K562 (cell line): Measurements from ENCODE around the gene KIAA0930. TPM values are rescaled to one million over a fixed set of nuclear protein-coding genes. Genes with fewer than 3 reads are reported as not detected.

ENCODE experiments used
- MBD2 ChIP-seq: sonication (generic); IDR thresholded peaks from 2 replicates; pipeline ENCODE4 v1.6.1; 2016; ENCODE audit warnings: low read depth, borderline replicate concordance
- POLR2G ChIP-seq: fragments of 200-400 bp; formaldehyde crosslinking; IDR thresholded peaks from 2 replicates; pipeline ENCODE4 v1.6.1; 2017; ENCODE audit warnings: low read depth, mild to moderate bottlenecking, antibody characterized with exemption, low read length, moderate library complexity
- ZNF717 ChIP-seq: fragments of 250-450 bp; sonication (Bioruptor Pico); IDR thresholded peaks from 2 replicates; pipeline ENCODE4 v1.5.0; 2021
- polyA plus RNA-seq, 8 experiments: library from polyadenylated mRNA; depleted of rRNA in 4 of 8; stranded (reverse) in 5 of 8; unstranded in 3 of 8; fragments of >200 nt; fragmentation: Nextera tagmentation in 2 of 8; fragmentation: Illumina TruSeq in 1 of 8; extraction: Ambion mirVana in 2 of 8; extraction: Trizol in 1 of 8; gene quantifications; 2 replicates each; pipeline versions ENCODE4 v1.2.1 to v1.2.3, GENCODE V29; 2011 to 2014; ENCODE audit warnings: inconsistent platforms in 1 of 8, missing spikeins in 1 of 8
- total RNA-seq, 7 experiments: library from RNA; depleted of rRNA in 6 of 7; stranded (reverse); fragments of >200 nt in 6 of 7; fragmentation: Illumina TruSeq in 2 of 7; extraction: Trizol in 2 of 7; gene quantifications; 2 replicates each; pipeline versions ENCODE4 v1.2.1 to v1.2.3, GENCODE V29; 2011 to 2021; ENCODE audit warnings: low replicate concordance in 1 of 7
- TF ChIP-seq, protein P1 (sequence below), 2 experiments: fragments of 450-650 bp; IDR thresholded peaks; 2 replicates each; pipeline ENCODE4 v1.6.1; 2018; ENCODE audit warnings: mild to moderate bottlenecking in 2 of 2, low read depth in 1 of 2; ENCODE audit not compliant: partially characterized antibody in 2 of 2

KIAA0930 gene
- total and polyA plus RNA-seq, 9 of the 15 experiments (the other 6 are each of a cell fraction or from before 2014, with no cell fraction given): 0.24 to 12.1 (median 6.4) TPM

DNA sequence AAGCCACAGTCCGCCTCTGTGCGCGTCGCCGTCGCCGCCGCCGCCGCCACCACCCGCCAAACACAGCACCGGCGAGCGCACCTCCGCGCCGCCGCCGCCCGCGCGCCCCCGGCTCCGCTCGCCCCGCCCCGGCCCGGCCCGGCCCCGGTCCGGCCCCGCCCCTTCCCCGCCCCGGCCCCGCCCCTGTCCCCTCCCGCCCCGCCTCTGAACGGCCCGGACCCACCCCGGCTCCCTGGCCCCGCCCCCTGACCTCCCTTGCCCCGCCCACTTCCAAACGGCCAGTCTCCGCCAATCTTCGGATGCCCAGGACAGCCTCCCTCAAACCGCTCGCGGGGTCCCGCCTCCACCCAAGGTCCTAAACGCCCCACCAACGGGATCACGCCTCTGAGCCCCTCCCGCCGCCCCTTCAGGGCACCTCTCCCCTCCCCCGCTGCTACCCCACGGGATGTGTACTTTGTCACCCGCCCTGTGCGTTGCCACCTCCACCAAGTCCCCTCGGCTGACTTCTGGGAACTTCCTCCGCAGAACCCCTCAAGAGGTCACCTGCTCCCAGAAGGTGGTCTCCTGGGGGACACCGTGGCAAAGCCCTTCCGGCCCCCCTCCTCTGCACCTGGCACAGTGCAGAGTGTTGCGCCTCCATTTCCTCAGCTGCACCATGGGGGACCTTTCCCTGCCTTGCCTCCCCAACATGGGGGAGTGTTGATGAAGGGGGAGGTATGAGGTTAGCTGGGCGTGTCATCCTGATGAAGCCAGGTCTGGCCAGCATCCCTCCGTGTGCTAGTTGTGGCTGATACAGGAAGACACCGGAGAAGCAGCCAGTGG, at the start of gene KIAA0930 (continued):
- TF ChIP-seq POLR2G (no peak), MBD2 (peak; percentile 40; the same call in 1 of the 2 replicates), ZNF717 (no peak)
- TF ChIP-seq, protein P1, sequence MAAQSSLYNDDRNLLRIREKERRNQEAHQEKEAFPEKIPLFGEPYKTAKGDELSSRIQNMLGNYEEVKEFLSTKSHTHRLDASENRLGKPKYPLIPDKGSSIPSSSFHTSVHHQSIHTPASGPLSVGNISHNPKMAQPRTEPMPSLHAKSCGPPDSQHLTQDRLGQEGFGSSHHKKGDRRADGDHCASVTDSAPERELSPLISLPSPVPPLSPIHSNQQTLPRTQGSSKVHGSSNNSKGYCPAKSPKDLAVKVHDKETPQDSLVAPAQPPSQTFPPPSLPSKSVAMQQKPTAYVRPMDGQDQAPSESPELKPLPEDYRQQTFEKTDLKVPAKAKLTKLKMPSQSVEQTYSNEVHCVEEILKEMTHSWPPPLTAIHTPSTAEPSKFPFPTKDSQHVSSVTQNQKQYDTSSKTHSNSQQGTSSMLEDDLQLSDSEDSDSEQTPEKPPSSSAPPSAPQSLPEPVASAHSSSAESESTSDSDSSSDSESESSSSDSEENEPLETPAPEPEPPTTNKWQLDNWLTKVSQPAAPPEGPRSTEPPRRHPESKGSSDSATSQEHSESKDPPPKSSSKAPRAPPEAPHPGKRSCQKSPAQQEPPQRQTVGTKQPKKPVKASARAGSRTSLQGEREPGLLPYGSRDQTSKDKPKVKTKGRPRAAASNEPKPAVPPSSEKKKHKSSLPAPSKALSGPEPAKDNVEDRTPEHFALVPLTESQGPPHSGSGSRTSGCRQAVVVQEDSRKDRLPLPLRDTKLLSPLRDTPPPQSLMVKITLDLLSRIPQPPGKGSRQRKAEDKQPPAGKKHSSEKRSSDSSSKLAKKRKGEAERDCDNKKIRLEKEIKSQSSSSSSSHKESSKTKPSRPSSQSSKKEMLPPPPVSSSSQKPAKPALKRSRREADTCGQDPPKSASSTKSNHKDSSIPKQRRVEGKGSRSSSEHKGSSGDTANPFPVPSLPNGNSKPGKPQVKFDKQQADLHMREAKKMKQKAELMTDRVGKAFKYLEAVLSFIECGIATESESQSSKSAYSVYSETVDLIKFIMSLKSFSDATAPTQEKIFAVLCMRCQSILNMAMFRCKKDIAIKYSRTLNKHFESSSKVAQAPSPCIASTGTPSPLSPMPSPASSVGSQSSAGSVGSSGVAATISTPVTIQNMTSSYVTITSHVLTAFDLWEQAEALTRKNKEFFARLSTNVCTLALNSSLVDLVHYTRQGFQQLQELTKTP (IDR thresholded peaks at IDR 0.05; ENCODE audit: low read depth in 1 of 2, partially characterized antibody in 2 of 2): peak in 1 of 2 experiments; percentile 63
